Forelimb muscle (tissue), 1 donor: ENCODE measurements around the gene NFIX. TPM values are rescaled to one million over a fixed set of nuclear protein-coding genes. Genes with fewer than 3 reads are reported as not detected.

Experiments
- DNase-seq: peaks from one replicate; pipeline ENCODE4 v3.0.0-alpha.2; 2013; ENCODE audit warnings: low read depth
- polyA plus RNA-seq: library from polyadenylated mRNA; unstranded; fragments of 120-200 nt; gene quantifications from one replicate; pipeline ENCODE4 v1.2.1, GENCODE V29; 2013; ENCODE audit not compliant: insufficient read length

Gene NFIX
- polyA plus RNA-seq, 1 donor: 111 TPM

- no peak for DNase-seq
Observed at GRCh38 chr19:13055213-13056051, 60.2 kb downstream of the NFIX start.

- no peak for DNase-seq
Observed at GRCh38 chr19:13056052-13056660, 60.9 kb downstream of the NFIX start.

- no peak for DNase-seq
Observed at GRCh38 chr19:13057147-13057572, 61.9 kb downstream of the NFIX start.

- no peak for DNase-seq
Observed at GRCh38 chr19:13057744-13058143, 62.5 kb downstream of the NFIX start.

- DNase-seq: no peak
Observed at GRCh38 chr19:13058951-13059660, 63.8 kb downstream of the NFIX start.

- no peak for DNase-seq
Observed at GRCh38 chr19:13060233-13060963, 65.1 kb downstream of the NFIX start.

- DNase-seq: no peak
Observed at GRCh38 chr19:13060964-13061927, 66.0 kb downstream of the NFIX start.

GRCh38 chr19:13062317-13062716 lies 67.0 kb downstream of the NFIX start:
- no peak for DNase-seq

GRCh38 chr19:13063461-13064091 lies 68.3 kb downstream of the NFIX start:
- no peak for DNase-seq

GRCh38 chr19:13064092-13064489 lies 68.8 kb downstream of the NFIX start:
- no peak for DNase-seq

GRCh38 chr19:13066226-13066625 lies 71.0 kb downstream of the NFIX start:
- DNase-seq: no peak

- DNase-seq: no peak
Observed at GRCh38 chr19:13066933-13067807, 71.9 kb downstream of the NFIX start.

- DNase-seq: no peak
Observed at GRCh38 chr19:13068085-13068846, 73.0 kb downstream of the NFIX start.

- DNase-seq: no peak
Observed at GRCh38 chr19:13069415-13070359, 74.4 kb downstream of the NFIX start.

GRCh38 chr19:13070425-13071140 lies 75.3 kb downstream of the NFIX start:
- DNase-seq: no peak

GRCh38 chr19:13071444-13072187 lies 76.3 kb downstream of the NFIX start:
- DNase-seq: no peak
